Breast epithelium (tissue), 3 donors: Measurements from ENCODE around the gene ETS1.

ENCODE experiments used
- CTCF ChIP-seq, 3 donors: fragments of 450-650 bp; IDR thresholded peaks; one replicate each; pipeline ENCODE4 v1.5.1; 2016 to 2017; ENCODE audit warnings: antibody characterized with exemption in 3 of 3, mild to moderate bottlenecking in 3 of 3, moderate library complexity in 3 of 3
- POLR2A ChIP-seq: fragments of 450-650 bp; IDR thresholded peaks from one replicate; pipeline ENCODE4 v1.6.1; 2016; ENCODE audit warnings: antibody characterized with exemption, mild to moderate bottlenecking, moderate library complexity
- POLR2AphosphoS5 ChIP-seq, 3 donors: sonication (generic); formaldehyde crosslinking; IDR thresholded peaks; one replicate each; pipeline ENCODE4 v1.6.1; 2017; ENCODE audit warnings: antibody characterized with exemption in 3 of 3

- TF ChIP-seq POLR2A (no peak), CTCF (IDR thresholded peaks at IDR 0.05) (no peak), POLR2AphosphoS5 (IDR thresholded peaks at IDR 0.05) (no peak)
Measured at GRCh38 chr11:128472128-128473089, 114.9 kb downstream of the ETS1 start.
